PC-9 (cell line): ENCODE data around the gene HNRNPK. TPM values are rescaled to one million over a fixed set of nuclear protein-coding genes. Genes with fewer than 3 reads are reported as not detected.

ENCODE experiments used
- BruUV-seq: library from RNA; stranded (reverse); fragments of 400-500 nt; replicated peaks from 2 replicates; lab custom pipeline; 2021; lab: Mats Ljungman, UMichigan
- CTCF ChIA-PET: fragments of 300-600 bp; sonication (Branson Sonifier 250); formaldehyde crosslinking; loops from one replicate; lab custom pipeline; 2022; ENCODE audit warnings: antibody characterized with exemption; lab: Charles Lee
- POLR2A ChIA-PET: fragments of 300-600 bp; sonication (Branson Sonifier 250); formaldehyde crosslinking; loops from one replicate; lab custom pipeline; 2022; ENCODE audit warnings: antibody characterized with exemption; ENCODE audit not compliant: unreplicated experiment; lab: Charles Lee
- DNase-seq, 2 experiments: peaks; one replicate each; pipeline versions ENCODE4 v3.0.0 to v3.0.0-alpha.2; 2015 to 2022; ENCODE audit warnings: mixed read lengths in 1 of 2
- H2AFZ ChIP-seq: fragments of 200-600 bp; sonication (generic); 2 replicates; pipeline ENCODE4 v1.8.1; 2017; ENCODE audit warnings: antibody characterized with exemption
- H3F3A ChIP-seq: fragments of 200-600 bp; sonication (generic); 2 replicates; pipeline ENCODE4 v1.8.1; 2017; ENCODE audit warnings: antibody characterized with exemption, mild to moderate bottlenecking, low read depth; ENCODE audit not compliant: insufficient read depth
- H3K27ac ChIP-seq: fragments of 200-600 bp; sonication (generic); 2 replicates; pipeline ENCODE4 v1.6.1; 2016; ENCODE audit warnings: mixed run types
- H3K27me3 ChIP-seq: fragments of 200-600 bp; sonication (generic); 2 replicates; pipeline ENCODE4 v1.6.1; 2016; ENCODE audit warnings: low read depth, mixed run types; ENCODE audit not compliant: insufficient read depth
- H3K36me3 ChIP-seq: fragments of 200-600 bp; sonication (generic); 2 replicates; pipeline ENCODE4 v1.6.1; 2016; ENCODE audit warnings: low read depth, mixed run types
- H3K4me1 ChIP-seq: fragments of 200-600 bp; sonication (generic); replicated peaks from 2 replicates; pipeline ENCODE4 v1.6.1; 2016; ENCODE audit warnings: mixed run types; ENCODE audit not compliant: insufficient read depth
- H3K4me2 ChIP-seq: fragments of 200-600 bp; sonication (generic); 2 replicates; pipeline ENCODE4 v1.6.1; 2017; ENCODE audit warnings: mixed run types
- H3K4me3 ChIP-seq: fragments of 200-600 bp; sonication (generic); 2 replicates; pipeline ENCODE4 v1.6.1; 2016; ENCODE audit warnings: mixed run types
- H3K79me2 ChIP-seq: fragments of 200-600 bp; sonication (generic); 2 replicates; pipeline ENCODE4 v1.6.1; 2017; ENCODE audit warnings: low read depth, mixed run types
- H3K9me2 ChIP-seq: fragments of 200-600 bp; sonication (generic); 2 replicates; pipeline ENCODE4 v1.8.1; 2017; ENCODE audit warnings: mild to moderate bottlenecking; ENCODE audit not compliant: insufficient read depth
- H3K9me3 ChIP-seq: fragments of 200-600 bp; sonication (generic); 2 replicates; pipeline ENCODE4 v1.8.1; 2016; ENCODE audit warnings: low read depth; ENCODE audit not compliant: insufficient read depth
- H4K20me1 ChIP-seq: fragments of 200-600 bp; sonication (generic); 2 replicates; pipeline ENCODE4 v1.8.1; 2017; ENCODE audit not compliant: insufficient read depth
- CTCF ChIP-seq: fragments of 200-600 bp; sonication (generic); conservative IDR thresholded peaks from 2 replicates; pipeline ENCODE4 v1.6.1; 2017; ENCODE audit warnings: mixed run types, antibody characterized with exemption, mild to moderate bottlenecking, moderate library complexity
- EZH2 ChIP-seq: fragments of 200-600 bp; sonication (generic); IDR thresholded peaks from 2 replicates; pipeline ENCODE4 v1.8.0; 2017; ENCODE audit warnings: antibody characterized with exemption, low read depth
- intact Hi-C: fragments of 100-400 bp; cut with micrococcal nuclease; formaldehyde crosslinking; loops from one replicate; pipeline ENCODE4 v1.10.0; 2022; ENCODE audit not compliant: unreplicated experiment
- total RNA-seq: library from RNA; stranded (reverse); gene quantifications from 2 replicates; pipeline ENCODE4 v1.2.3, GENCODE V29; 2021

HNRNPK gene
- total RNA-seq, 1 experiment from 2014 or later, result 583 TPM

- Histone ChIP-seq H3K27me3 (no peaks in the 10 kb centered on the region), H3K4me2 (peak overlapping the region; percentile 27; the same call in 1 of the 2 replicates), H4K20me1 (no peaks in the 10 kb centered on the region), H3K27ac (peak overlapping the region; percentile 48), H3K9me2 (no peaks in the 10 kb centered on the region), H3F3A (peaks cover 7% of the 10 kb centered on the region; the same call in 1 of the 2 replicates), H3K9me3 (no peaks in the 10 kb centered on the region), H3K79me2 (peaks cover 75% of the 10 kb centered on the region), H3K4me3 (no peak overlapping the region), H2AFZ (no peak overlapping the region), H3K36me3 (no peaks in the 10 kb centered on the region; the same call in 1 of the 2 replicates), H3K4me1 (peaks cover 23% of the 10 kb centered on the region)
- ChIA-PET CTCF (no interaction called here), POLR2A (no interaction called here)
- no peak for TF ChIP-seq EZH2
- TF ChIP-seq CTCF, result no peak
- intact Hi-C loops, result no loop called here
- no TSS peak for BruUV-seq
- no peak for DNase-seq
Measured at GRCh38 chr9:83986195-83986594, 6.2 kb upstream of the HNRNPK start.

GRCh38 chr9:83981126-83981871 is 1.3 kb upstream of the HNRNPK start:
- H3F3A ChIP-seq, result peaks cover 27% of the 10 kb centered on the region
- peak overlapping the region; percentile 94 for H3K27ac ChIP-seq
- peaks cover 30% of the 10 kb centered on the region for H3K36me3 ChIP-seq
- peak overlapping the region; percentile 98 for H3K4me3 ChIP-seq
- CTCF ChIA-PET, result no interaction called here
- peak in 1 of 2 experiments; percentile 74 for DNase-seq
- peaks cover 94% of the 10 kb centered on the region for H3K79me2 ChIP-seq
- H2AFZ ChIP-seq, result peak overlapping the region; percentile 94
- POLR2A ChIA-PET, result interaction anchor here (0.7 kb wide), 1 partner anchor 46 kb away, joined by 4 read pairs; no protein-coding TSS in a partner anchor
- H3K27me3 ChIP-seq, result no peaks in the 10 kb centered on the region
- H3K4me1 ChIP-seq, result peaks cover 30% of the 10 kb centered on the region
- BruUV-seq, result no TSS peak
- no peaks in the 10 kb centered on the region for H3K9me2 ChIP-seq
- no peaks in the 10 kb centered on the region for H3K9me3 ChIP-seq
- intact Hi-C loops, result loop anchor here (2.0 to 5.0 kb wide), 5 partner anchors 24 to 281 kb away; partner anchors contain the start of gene KIF27
- TF ChIP-seq CTCF (no peak), EZH2 (no peak)
- peak overlapping the region; percentile 91 for H3K4me2 ChIP-seq
- H4K20me1 ChIP-seq, result peaks cover 31% of the 10 kb centered on the region

GRCh38 chr9:83980395-83981125 is 545 bp upstream of the HNRNPK start, which contains the start of gene RMI1:
Gene RMI1 (plus strand): TSS chr9:83980805. CDS start chr9:84000987, 20,182 bp downstream.
- peak within 1 kb of the TSS; percentile 94 for H2AFZ ChIP-seq
- ChIA-PET POLR2A (interaction anchor here (0.6 to 0.9 kb wide), 7 partner anchors 31 to 954 kb away, joined by 4 to 16 read pairs (median 5); no protein-coding TSS in a partner anchor), CTCF (no interaction called here)
- H3K79me2 ChIP-seq, result peaks cover 94% of the 10 kb centered on the region
- peak within 1 kb of the TSS; percentile 94 for H3K27ac ChIP-seq
- intact Hi-C loops, result loop anchor here (1.0 to 5.0 kb wide), 6 partner anchors 24 to 282 kb away; partner anchors contain the start of gene KIF27
- DNase-seq, result peak; percentile 91 to 97
- H3K9me3 ChIP-seq, result no peaks in the 10 kb centered on the region
- peak within 1 kb of the TSS; percentile 98 for H3K4me3 ChIP-seq
- H3K4me2 ChIP-seq, result peak within 1 kb of the TSS; percentile 91
- H3F3A ChIP-seq, result peaks cover 34% of the 10 kb centered on the region
- no peaks in the 10 kb centered on the region for H3K9me2 ChIP-seq
- TF ChIP-seq EZH2 (no peak), CTCF (no peak)
- peaks cover 37% of the 10 kb centered on the region for H3K36me3 ChIP-seq
- H3K4me1 ChIP-seq, result peaks cover 26% of the 10 kb centered on the region
- BruUV-seq, result TSS peak; percentile 76
- H3K27me3 ChIP-seq, result no peaks in the 10 kb centered on the region
- H4K20me1 ChIP-seq, result peaks cover 38% of the 10 kb centered on the region
